Hematopoietic multipotent progenitor cell treated with erythropoietin and hydrocortisone succinate and interleukin-3 and kit ligand, for 8 days (in vitro differentiated cells): Measurements from ENCODE around the gene STK17A.

Source experiments
- DNase-seq: peaks from one replicate; pipeline ENCODE4 v3.0.0-alpha.2; 2015

The STK17A gene

GRCh38 chr7:43582503-43583423, at the start of gene STK17A:
TSS of gene STK17A (plus strand) at chr7:43583108. CDS start at chr7:43583244, 136 bp downstream.
- peak; percentile 91 for DNase-seq

GRCh38 chr7:43533801-43534479, 49.0 kb upstream of the STK17A start:
- no peak for DNase-seq

- peak; percentile 9 for DNase-seq
Observed at GRCh38 chr7:43535031-43535451, 47.9 kb upstream of the STK17A start.

- DNase-seq, result no peak
Observed at GRCh38 chr7:43535810-43536585, 46.9 kb upstream of the STK17A start.

- no peak for DNase-seq
Observed at GRCh38 chr7:43536773-43537172, 46.1 kb upstream of the STK17A start.

GRCh38 chr7:43537765-43538403, 45.0 kb upstream of the STK17A start:
- no peak for DNase-seq

GRCh38 chr7:43538404-43538771, 44.5 kb upstream of the STK17A start:
- no peak for DNase-seq

GRCh38 chr7:43540471-43540870, 42.4 kb upstream of the STK17A start:
- DNase-seq, result peak; percentile 63

- DNase-seq, result no peak
Observed at GRCh38 chr7:43542716-43543115, 40.2 kb upstream of the STK17A start.

- DNase-seq, result no peak
Observed at GRCh38 chr7:43546231-43546630, 36.7 kb upstream of the STK17A start.

GRCh38 chr7:43550427-43550826, 32.5 kb upstream of the STK17A start:
- DNase-seq, result no peak

- no peak for DNase-seq
Observed at GRCh38 chr7:43552122-43552521, 30.8 kb upstream of the STK17A start.

- DNase-seq, result no peak
Observed at GRCh38 chr7:43553999-43554398, 28.9 kb upstream of the STK17A start.

- no peak for DNase-seq
Observed at GRCh38 chr7:43554423-43554822, 28.5 kb upstream of the STK17A start.

GRCh38 chr7:43557831-43558495, 24.9 kb upstream of the STK17A start:
- no peak for DNase-seq

GRCh38 chr7:43559171-43559945, 23.6 kb upstream of the STK17A start:
- DNase-seq, result no peak

GRCh38 chr7:43559946-43560335, 23.0 kb upstream of the STK17A start:
- no peak for DNase-seq

- DNase-seq, result no peak
Observed at GRCh38 chr7:43560742-43561330, 22.1 kb upstream of the STK17A start.

- DNase-seq, result no peak
Observed at GRCh38 chr7:43562383-43562782, 20.5 kb upstream of the STK17A start.

- no peak for DNase-seq
Observed at GRCh38 chr7:43565786-43566185, 17.1 kb upstream of the STK17A start.

- no peak for DNase-seq
Observed at GRCh38 chr7:43568529-43568928, 14.4 kb upstream of the STK17A start.
